ENCODE measurements around the gene TTC33.

Gene TTC33

DNA sequence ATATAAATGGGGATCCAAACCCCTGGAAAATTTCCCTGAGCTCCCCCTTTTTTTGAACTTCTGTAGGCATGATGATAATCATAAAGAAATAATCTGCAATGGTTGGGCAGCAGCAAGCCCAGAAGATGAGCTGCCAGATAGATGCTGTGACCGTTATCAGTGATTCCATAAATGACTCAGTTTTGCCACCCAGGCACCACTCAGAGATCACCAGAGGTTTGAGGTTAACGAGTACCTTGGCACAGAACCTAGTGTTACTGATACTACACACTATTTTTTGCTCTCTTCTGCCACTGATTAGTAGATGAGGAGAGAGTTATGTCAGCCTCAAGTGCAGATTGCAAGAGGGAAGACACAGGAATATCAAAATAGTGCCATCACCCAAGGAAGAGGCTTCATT, 275.4 kb downstream of the TTC33 start:
- H3K4me3 ChIP-seq (ENCODE audit: control insufficient read depth, low read depth, low read length): no peak overlapping the region
- DNase-seq (ENCODE audit: low read depth): no peak

GRCh38 chr5:40479939-40480338, 275.8 kb downstream of the TTC33 start:
- TF ChIP-seq, protein P1, sequence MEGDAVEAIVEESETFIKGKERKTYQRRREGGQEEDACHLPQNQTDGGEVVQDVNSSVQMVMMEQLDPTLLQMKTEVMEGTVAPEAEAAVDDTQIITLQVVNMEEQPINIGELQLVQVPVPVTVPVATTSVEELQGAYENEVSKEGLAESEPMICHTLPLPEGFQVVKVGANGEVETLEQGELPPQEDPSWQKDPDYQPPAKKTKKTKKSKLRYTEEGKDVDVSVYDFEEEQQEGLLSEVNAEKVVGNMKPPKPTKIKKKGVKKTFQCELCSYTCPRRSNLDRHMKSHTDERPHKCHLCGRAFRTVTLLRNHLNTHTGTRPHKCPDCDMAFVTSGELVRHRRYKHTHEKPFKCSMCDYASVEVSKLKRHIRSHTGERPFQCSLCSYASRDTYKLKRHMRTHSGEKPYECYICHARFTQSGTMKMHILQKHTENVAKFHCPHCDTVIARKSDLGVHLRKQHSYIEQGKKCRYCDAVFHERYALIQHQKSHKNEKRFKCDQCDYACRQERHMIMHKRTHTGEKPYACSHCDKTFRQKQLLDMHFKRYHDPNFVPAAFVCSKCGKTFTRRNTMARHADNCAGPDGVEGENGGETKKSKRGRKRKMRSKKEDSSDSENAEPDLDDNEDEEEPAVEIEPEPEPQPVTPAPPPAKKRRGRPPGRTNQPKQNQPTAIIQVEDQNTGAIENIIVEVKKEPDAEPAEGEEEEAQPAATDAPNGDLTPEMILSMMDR (IDR thresholded peaks at IDR 0.05; ENCODE audit: control insufficient read depth, insufficient read depth, low read depth, low read length, missing control alignments): no peak
- no peak for DNase-seq (ENCODE audit: low read depth)
- H3K4me3 ChIP-seq (ENCODE audit: control insufficient read depth, low read depth, low read length): no peak overlapping the region

More for the DNA sequence above, 275.4 kb downstream of the TTC33 start:
- TF ChIP-seq, protein P1 (IDR thresholded peaks at IDR 0.05; ENCODE audit: control insufficient read depth, insufficient read depth, low read depth, low read length, missing control alignments): no peak

GRCh38 chr5:40478766-40479165, 277.0 kb downstream of the TTC33 start:
- no peak overlapping the region for H3K4me3 ChIP-seq (ENCODE audit: control insufficient read depth, low read depth, low read length)
- TF ChIP-seq, protein P1 (IDR thresholded peaks at IDR 0.05; ENCODE audit: control insufficient read depth, insufficient read depth, low read depth, low read length, missing control alignments): no peak
- DNase-seq (ENCODE audit: low read depth): no peak

GRCh38 chr5:40477856-40478546, 277.8 kb downstream of the TTC33 start:
- peak; percentile 68 for DNase-seq (ENCODE audit: low read depth)
- TF ChIP-seq, protein P1 (IDR thresholded peaks at IDR 0.05; ENCODE audit: control insufficient read depth, insufficient read depth, low read depth, low read length, missing control alignments): no peak

DNA sequence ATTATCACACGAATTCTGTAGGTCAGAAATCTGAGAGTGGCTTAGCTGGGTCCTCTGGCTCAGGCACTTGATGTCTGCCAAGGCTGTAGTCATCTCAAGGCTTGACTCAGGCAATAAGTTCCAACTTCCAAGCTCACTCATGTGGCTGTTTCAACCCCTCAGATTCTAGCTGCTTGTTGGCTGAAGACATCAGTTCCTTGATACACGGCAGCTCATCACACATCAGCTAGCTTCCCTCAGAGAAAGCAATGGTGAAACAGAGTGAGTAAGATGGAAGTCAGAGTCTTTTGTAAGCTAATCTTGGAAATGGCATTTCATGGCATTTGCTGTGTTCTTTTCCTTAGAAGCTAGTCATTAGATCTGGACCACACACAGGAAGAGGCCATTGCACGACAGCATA, 280.2 kb downstream of the TTC33 start:
- DNase-seq (ENCODE audit: low read depth): peak; percentile 21
- TF ChIP-seq, protein P1 (IDR thresholded peaks at IDR 0.05; ENCODE audit: control insufficient read depth, insufficient read depth, low read depth, low read length, missing control alignments): no peak
- no peak overlapping the region for H3K4me3 ChIP-seq (ENCODE audit: control insufficient read depth, low read depth, low read length)

More at GRCh38 chr5:40477856-40478546, 277.8 kb downstream of the TTC33 start:
- H3K4me3 ChIP-seq (ENCODE audit: control insufficient read depth, low read depth, low read length): no peak overlapping the region

GRCh38 chr5:40474250-40474649, 281.5 kb downstream of the TTC33 start:
- TF ChIP-seq, protein P1 (IDR thresholded peaks at IDR 0.05; ENCODE audit: control insufficient read depth, insufficient read depth, low read depth, low read length, missing control alignments): no peak

More at GRCh38 chr5:40474250-40474649, 281.5 kb downstream of the TTC33 start:
- DNase-seq (ENCODE audit: low read depth): no peak
- H3K4me3 ChIP-seq (ENCODE audit: control insufficient read depth, low read depth, low read length): no peak overlapping the region

All from AG09309 (cell line).